PC-3 (cell line): ENCODE results near the gene KMT2E.

ENCODE experiments used
- CTCF ChIP-seq: fragments of 300-600 bp; sonication (generic); conservative IDR thresholded peaks from 2 replicates; pipeline ENCODE4 v1.5.1; 2017; ENCODE audit warnings: antibody characterized with exemption, low read depth, mild to moderate bottlenecking, low read length
- EZH2 ChIP-seq: fragments of 300-600 bp; sonication (generic); IDR thresholded peaks from one replicate; pipeline ENCODE4 v1.6.1; 2017; ENCODE audit warnings: antibody characterized with exemption, mild to moderate bottlenecking, low read length; ENCODE audit not compliant: unreplicated experiment

GRCh38 chr7:105001652-105002184 is 12.3 kb upstream of the KMT2E start:
- no peak for TF ChIP-seq CTCF
- TF ChIP-seq EZH2 = no peak
